Ovary (tissue), 9 donors: ENCODE results near the gene ANKRD52. TPM values are rescaled to one million over a fixed set of nuclear protein-coding genes. Genes with fewer than 3 reads are reported as not detected.

ENCODE experiments used
- DNase-seq, 5 donors: peaks; one replicate each; pipeline ENCODE4 v3.0.0-alpha.2; 2019 to 2020
- H3K27ac ChIP-seq, 2 donors: fragments of 200-600 bp; one replicate each; pipeline versions ENCODE4 v1.5.1 to v1.8.0; 2019 to 2022
- H3K27me3 ChIP-seq: fragments of 200-600 bp; one replicate; pipeline ENCODE4 v1.8.0; 2022
- H3K36me3 ChIP-seq: fragments of 200-600 bp; sonication (generic); one replicate; pipeline ENCODE4 v1.5.1; 2019
- H3K4me1 ChIP-seq: one replicate; pipeline ENCODE4 v1.8.1; 2013; ENCODE audit warnings: mild to moderate bottlenecking, moderate library complexity; ENCODE audit not compliant: insufficient read depth
- H3K4me3 ChIP-seq: fragments of 200-600 bp; sonication (generic); one replicate; pipeline ENCODE4 v1.5.1; 2017
- H3K9me3 ChIP-seq, 2 donors: fragments of 200-600 bp in 1 of 2; sonication (generic) in 1 of 2; one replicate each; pipeline versions ENCODE4 v1.5.1 to v1.8.1; 2013 to 2019; ENCODE audit warnings: mild to moderate bottlenecking in 1 of 2, moderate library complexity in 1 of 2
- CTCF ChIP-seq, 3 donors: fragments of 450-650 bp in 2 of 3; fragments of 200-600 bp in 1 of 3; IDR thresholded peaks; one replicate each; pipeline versions ENCODE4 v1.5.1 to v1.8.0; 2016 to 2022; ENCODE audit warnings: antibody characterized with exemption in 3 of 3, mild to moderate bottlenecking in 1 of 3
- EP300 ChIP-seq: sonication (generic); formaldehyde crosslinking; IDR thresholded peaks from one replicate; pipeline ENCODE4 v1.6.1; 2017; ENCODE audit warnings: antibody characterized with exemption
- POLR2A ChIP-seq: fragments of 450-650 bp; IDR thresholded peaks from one replicate; pipeline ENCODE4 v1.6.1; 2017; ENCODE audit warnings: antibody characterized with exemption, mild to moderate bottlenecking, moderate library complexity
- WGBS, 3 donors: extraction: QIAGEN DNeasy Blood & Tissue Kit in 1 of 3; methylation state at CpG; one replicate each; pipeline versions ENCODE4 v1.1.5 to v1.1.7; 2013 to 2017; 5-methylcytosine and 5-hydroxymethylcytosine counted together
- intact Hi-C, 4 donors: fragments of 100-400 bp; cut with DNase I; formaldehyde crosslinking; loops; one replicate each; pipeline versions ENCODE4 v1.11.0 to v1.15.1; 2022 to 2023
- polyA plus RNA-seq, 2 donors: library from polyadenylated mRNA; stranded (reverse); fragments of 200-250 nt in 1 of 2; fragments of 350-450 nt in 1 of 2; fragmentation: Illumina TruSeq in 1 of 2; extraction: RNeasy Lipid Tissue Mini Kit (QIAGEN cat#74804) in 1 of 2; gene quantifications; one replicate each; pipeline ENCODE4 v1.2.3, GENCODE V29; 2013 to 2014
- total RNA-seq, 7 donors: library from RNA; depleted of rRNA in 2 of 7; stranded (reverse); fragments of >200 nt in 2 of 7; fragmentation: NEBNext Ultra II Directional in 3 of 7; extraction: Animal tissue kit (Norgen Biotek cat#: 25700) in 3 of 7; gene quantifications; one replicate each; pipeline versions ENCODE4 v1.1.0 to v1.2.4, GENCODE V29; 2016 to 2023
- donor health status: DM: no; HTN: no; CAD: no; lungs with moderate emphysema.
- donor health status: DM: no; HTN: no; CAD: no.
- donor health status: Bipolar disorder and iron deficiency.
- donor health status: DM: yes; HTN: yes; CAD: no.
- donor health status: DM: no; HTN: no; CAD: no.
- donor health status: DM: yes; HTN: yes; CAD: no.

ANKRD52 gene
- total and polyA plus RNA-seq, 9 donors, result 9.1 to 37.7 (median 26.2) TPM

DNA sequence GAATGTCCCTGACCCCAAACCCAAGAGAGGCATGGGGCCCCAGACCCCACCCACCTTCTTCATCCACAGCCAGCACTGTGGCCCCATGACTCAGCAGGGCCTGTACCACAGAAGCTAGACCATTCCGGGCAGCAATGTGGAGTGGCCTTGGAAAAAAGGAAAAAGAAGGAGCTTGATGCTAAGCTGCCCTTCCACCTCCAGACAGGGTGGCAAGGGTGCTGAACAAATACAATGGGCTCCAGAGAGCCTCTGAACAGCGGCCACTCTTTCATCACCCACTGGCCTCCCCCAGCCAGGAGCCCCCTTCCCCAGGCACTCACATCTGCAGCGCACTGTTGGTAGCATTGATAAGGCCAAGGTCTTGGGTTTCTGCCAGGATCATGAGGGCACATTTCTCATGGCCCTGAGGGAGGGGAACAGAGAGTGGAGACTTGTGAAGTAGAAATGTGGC, 14.4 kb downstream of the ANKRD52 start:
- intact Hi-C loops, result no loop called here
- no peak overlapping the region for H3K4me3 ChIP-seq
- no peaks in the 10 kb centered on the region for H3K27me3 ChIP-seq
- peak overlapping the region in 1 of 2 donors; percentile 24 for H3K27ac ChIP-seq
- TF ChIP-seq CTCF (IDR thresholded peaks at IDR 0.05) (no peak), EP300 (no peak), POLR2A (no peak)
- H3K9me3 ChIP-seq, result no peaks in the 10 kb centered on the region
- WGBS, 3 donors, result 19 to 46% (median 20%) methylated on average over 3 of the region's 3 CpGs
- H3K36me3 ChIP-seq, result peaks cover 3% of the 10 kb centered on the region
- H3K4me1 ChIP-seq, result no peaks in the 10 kb centered on the region
- DNase-seq, result no peak

DNA sequence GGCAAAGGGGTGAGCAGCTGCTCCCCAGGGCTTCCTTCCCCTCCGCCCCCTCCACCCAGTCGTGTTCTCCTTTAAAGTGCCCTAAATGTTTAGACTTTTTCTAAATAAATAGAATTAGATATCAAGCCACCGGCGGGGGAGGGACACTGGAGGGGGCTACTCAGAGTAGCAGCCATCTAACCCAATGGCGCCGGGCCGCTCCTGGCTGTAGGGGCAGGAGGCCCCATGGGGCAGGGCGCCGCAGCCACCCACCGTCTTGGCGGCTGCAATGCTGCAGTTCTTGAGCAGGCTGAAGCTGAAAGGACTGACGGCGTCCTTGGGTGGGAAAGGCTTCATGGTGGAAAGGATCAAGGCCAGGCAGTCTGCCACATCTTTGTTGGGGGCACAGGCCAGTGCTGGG, 15.2 kb downstream of the ANKRD52 start:
- intact Hi-C loops, result no loop called here

GRCh38 chr12:56241424-56242303, 16.5 kb downstream of the ANKRD52 start:
- intact Hi-C loops, result no loop called here
- no peak overlapping the region for H3K4me3 ChIP-seq
- no peak for DNase-seq
- H3K9me3 ChIP-seq, result no peaks in the 10 kb centered on the region
- WGBS, 3 donors, result 68 to 73% (median 73%) methylated on average over 9 of the region's 9 CpGs
- H3K27ac ChIP-seq, result no peak overlapping the region
- TF ChIP-seq EP300, result no peak
- no peak for TF ChIP-seq POLR2A
- no peaks in the 10 kb centered on the region for H3K4me1 ChIP-seq
- no peaks in the 10 kb centered on the region for H3K27me3 ChIP-seq
- peaks cover 3% of the 10 kb centered on the region for H3K36me3 ChIP-seq

More for the DNA sequence above, 15.2 kb downstream of the ANKRD52 start:
- H3K27ac ChIP-seq, result peak overlapping the region in 1 of 2 donors; percentile 24
- H3K36me3 ChIP-seq, result peaks cover 3% of the 10 kb centered on the region
- no peaks in the 10 kb centered on the region for H3K27me3 ChIP-seq
- 74 to 78% (median 76%) methylated on average over 11 to 13 of the region's 13 CpGs for WGBS, 3 donors
- H3K9me3 ChIP-seq, result no peaks in the 10 kb centered on the region
- TF ChIP-seq EP300 (no peak), CTCF (IDR thresholded peaks at IDR 0.05) (no peak), POLR2A (no peak)
- no peaks in the 10 kb centered on the region for H3K4me1 ChIP-seq
- no peak for DNase-seq
- H3K4me3 ChIP-seq, result no peak overlapping the region

- no peaks in the 10 kb centered on the region for H3K4me1 ChIP-seq
- no peak overlapping the region for H3K27ac ChIP-seq
- no peak for DNase-seq
- TF ChIP-seq EP300, result no peak
- TF ChIP-seq CTCF (IDR thresholded peaks at IDR 0.05), result no peak
- TF ChIP-seq POLR2A, result no peak
- H3K27me3 ChIP-seq, result no peaks in the 10 kb centered on the region
- 51 to 59% (median 53%) methylated on average over 11 of the region's 11 CpGs for WGBS, 3 donors
- H3K9me3 ChIP-seq, result no peaks in the 10 kb centered on the region
- intact Hi-C loops, result no loop called here
- no peak overlapping the region for H3K4me3 ChIP-seq
- H3K36me3 ChIP-seq, result no peaks in the 10 kb centered on the region
These were observed 20.6 kb downstream of the ANKRD52 start for GRCh38 chr12:56237552-56237951.

GRCh38 chr12:56236985-56237384, 21.2 kb downstream of the ANKRD52 start:
- no peak for DNase-seq
- no peak overlapping the region for H3K27ac ChIP-seq
- no peak overlapping the region for H3K4me3 ChIP-seq
- no peaks in the 10 kb centered on the region for H3K36me3 ChIP-seq
- no peaks in the 10 kb centered on the region for H3K9me3 ChIP-seq
- H3K27me3 ChIP-seq, result no peaks in the 10 kb centered on the region
- 60 to 76% (median 70%) methylated on average over 5 of the region's 5 CpGs for WGBS, 3 donors
- no peaks in the 10 kb centered on the region for H3K4me1 ChIP-seq
- intact Hi-C loops, result no loop called here
- TF ChIP-seq CTCF (IDR thresholded peaks at IDR 0.05) (no peak), EP300 (no peak), POLR2A (no peak)
